Activated T-cell treated with anti-CD3 and anti-CD28 coated beads, Interleukin-2, amount 50 U/mL, for 72 hours (primary cell): ENCODE results near the gene FAM120A. TPM values are rescaled to one million over a fixed set of nuclear protein-coding genes. Genes with fewer than 3 reads are reported as not detected.

Source experiments
- ATAC-seq, 2 donors: fragments of 150-1000 bp; cut with Tn5 transposase; replicated peaks in 1 of 2; 2 replicates each; pipeline ENCODE4 v1.10.0; 2021; ENCODE audit warnings: moderate library complexity in 2 of 2, mild to moderate bottlenecking in 1 of 2
- DNase-seq, 2 donors: peaks; one replicate each; pipeline ENCODE4 v3.0.0; 2021 to 2022; ENCODE audit warnings: mixed read lengths in 1 of 2
- H3K27ac Mint-ChIP-seq: one replicate; pipeline ENCODE4 v1.8.0; 2022; ENCODE audit warnings: mild to moderate bottlenecking, moderate library complexity, mixed read lengths
- H3K27me3 Mint-ChIP-seq: one replicate; pipeline ENCODE4 v1.8.0; 2022; ENCODE audit warnings: low read depth, mixed read lengths
- H3K36me3 Mint-ChIP-seq, 2 donors: one replicate each; pipeline ENCODE4 v1.8.0; 2022; ENCODE audit warnings: mixed read lengths in 2 of 2, mild to moderate bottlenecking in 1 of 2; ENCODE audit not compliant: insufficient read depth in 2 of 2
- H3K4me1 Mint-ChIP-seq: one replicate; pipeline ENCODE4 v1.8.0; 2022; ENCODE audit warnings: low read depth, mixed read lengths
- H3K4me3 Mint-ChIP-seq, 2 donors: one replicate each; pipeline ENCODE4 v1.8.0; 2022; ENCODE audit warnings: mild to moderate bottlenecking in 2 of 2, mixed read lengths in 2 of 2, moderate library complexity in 2 of 2
- H3K9me3 Mint-ChIP-seq, 2 donors: one replicate each; pipeline ENCODE4 v1.8.0; 2022; ENCODE audit warnings: mixed read lengths in 2 of 2
- total RNA-seq, 2 donors: library from RNA; stranded (reverse); gene quantifications; one replicate each; pipeline ENCODE4 v1.2.3, GENCODE V29; 2022

FAM120A gene
- total RNA-seq, 2 donors from 2014 or later: 127 to 135 TPM

DNA sequence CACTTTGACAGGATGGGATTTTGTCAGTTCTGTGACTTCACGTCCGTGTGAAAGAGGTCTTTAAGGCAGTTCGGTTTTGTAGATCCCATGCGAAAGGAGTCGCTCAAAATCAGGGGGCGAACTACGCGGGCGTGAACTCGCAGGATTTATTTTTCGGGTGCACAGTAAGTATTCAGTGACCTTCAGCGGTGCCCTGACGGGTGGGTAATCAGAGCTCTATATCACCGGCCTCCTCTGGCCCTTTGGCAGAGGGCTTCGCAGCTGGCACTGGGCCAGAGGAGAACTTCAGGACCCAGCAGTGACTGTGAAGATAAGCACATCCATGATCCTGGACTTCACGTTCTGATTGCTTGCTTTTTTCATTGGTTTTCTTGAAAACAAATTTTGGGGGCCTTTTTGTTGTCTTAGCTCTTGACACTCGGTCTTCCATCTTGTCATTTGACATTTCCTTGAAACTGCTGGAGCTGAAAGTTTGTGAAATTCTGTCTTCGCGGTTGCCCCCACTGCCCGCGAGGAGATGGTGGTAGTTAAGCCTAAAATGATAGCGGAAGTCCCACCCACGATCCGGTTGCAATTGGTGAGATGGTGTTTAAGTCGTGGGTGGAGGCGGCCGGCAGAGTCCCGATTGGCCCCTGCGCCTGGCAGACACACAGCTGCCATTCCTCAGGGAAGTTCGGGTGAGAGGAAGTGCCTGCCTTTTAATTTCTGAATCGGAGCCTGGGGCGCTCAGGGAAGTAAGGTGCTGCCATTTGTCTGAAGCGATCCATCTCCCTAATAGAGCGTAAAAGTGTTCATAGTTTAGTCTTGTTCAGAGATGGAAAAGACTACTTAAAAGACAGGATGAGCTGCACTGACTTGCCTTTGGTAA lies 1.8 kb downstream of the FAM120A start, which contains the start of gene FAM120AOS:
FAM120AOS (minus strand) TSS at position 535 of the 868 bp plus-strand sequence. CDS start 872 bp downstream, outside the sequence.
- peak within 1 kb of the TSS; percentile 93 for H3K27ac Mint-ChIP-seq

DNA sequence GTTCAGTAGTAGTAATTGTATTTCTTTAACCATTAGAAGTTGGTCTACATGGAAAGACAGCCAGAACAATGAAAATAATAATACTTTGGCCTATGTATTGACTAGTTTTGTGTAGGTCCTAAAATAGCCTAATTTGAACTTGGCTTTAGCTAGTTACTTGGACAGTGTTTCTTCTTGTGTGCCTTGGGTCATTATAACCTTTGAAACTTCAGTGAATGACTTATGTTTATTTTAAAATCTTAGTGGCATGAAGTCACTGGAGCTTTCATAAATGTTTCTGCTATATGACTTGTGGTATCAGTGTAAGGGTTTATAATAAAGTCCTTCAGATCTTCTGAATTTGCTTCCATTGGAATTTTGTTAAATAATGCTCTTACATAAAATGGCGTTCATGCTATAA lies 4.5 kb downstream of the FAM120A start:
- H3K27ac Mint-ChIP-seq: peak overlapping the region; percentile 93
- DNase-seq (no peak), ATAC-seq (no peak)
- peak overlapping the region; percentile 45 to 86 for H3K4me3 Mint-ChIP-seq
- H3K4me1 Mint-ChIP-seq: peaks cover 73% of the 10 kb centered on the region
- H3K9me3 Mint-ChIP-seq: peaks cover 0 to 1% of the 10 kb centered on the region in 2 donors
- H3K27me3 Mint-ChIP-seq: no peaks in the 10 kb centered on the region
- H3K36me3 Mint-ChIP-seq: peaks cover 13 to 21% of the 10 kb centered on the region in 2 donors

More for the DNA sequence above, 1.8 kb downstream of the FAM120A start, which contains the start of gene FAM120AOS:
- Mint-ChIP-seq H3K36me3 (peaks cover 13 to 20% of the 10 kb centered on the region in 2 donors), H3K4me3 (peak within 1 kb of the TSS; percentile 93 to 94), H3K27me3 (no peaks in the 10 kb centered on the region), H3K4me1 (peaks cover 62% of the 10 kb centered on the region), H3K9me3 (no peaks in the 10 kb centered on the region)
- peak; percentile 67 to 71 for ATAC-seq
- peak; percentile 89 for DNase-seq

DNA sequence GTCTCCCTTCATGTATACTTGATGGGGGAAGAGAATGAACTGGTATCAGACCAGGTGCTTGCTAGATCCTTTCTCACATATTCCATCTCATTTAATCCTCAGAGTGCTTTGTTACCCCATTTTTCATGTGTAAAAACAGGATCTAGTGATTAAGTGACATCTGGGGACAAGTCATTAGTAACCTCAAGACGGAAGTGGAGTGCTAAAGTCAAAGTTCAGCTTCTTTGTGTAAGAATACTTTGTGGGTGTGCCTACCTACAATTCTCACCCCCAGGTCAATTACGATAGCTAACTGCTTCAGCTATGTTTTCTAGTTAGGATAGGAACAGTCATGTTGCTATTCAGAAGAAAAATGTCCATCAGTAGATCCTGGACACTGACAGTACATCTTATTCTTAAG lies 5.0 kb downstream of the FAM120A start:
- peaks cover 76% of the 10 kb centered on the region for H3K4me1 Mint-ChIP-seq
- peak overlapping the region; percentile 93 for H3K27ac Mint-ChIP-seq
- peaks cover 13 to 21% of the 10 kb centered on the region in 2 donors for H3K36me3 Mint-ChIP-seq
- peaks cover 0 to 1% of the 10 kb centered on the region in 2 donors for H3K9me3 Mint-ChIP-seq
- DNase-seq: no peak
- H3K4me3 Mint-ChIP-seq: peak overlapping the region; percentile 45 to 86
- no peaks in the 10 kb centered on the region for H3K27me3 Mint-ChIP-seq
- no peak for ATAC-seq

DNA sequence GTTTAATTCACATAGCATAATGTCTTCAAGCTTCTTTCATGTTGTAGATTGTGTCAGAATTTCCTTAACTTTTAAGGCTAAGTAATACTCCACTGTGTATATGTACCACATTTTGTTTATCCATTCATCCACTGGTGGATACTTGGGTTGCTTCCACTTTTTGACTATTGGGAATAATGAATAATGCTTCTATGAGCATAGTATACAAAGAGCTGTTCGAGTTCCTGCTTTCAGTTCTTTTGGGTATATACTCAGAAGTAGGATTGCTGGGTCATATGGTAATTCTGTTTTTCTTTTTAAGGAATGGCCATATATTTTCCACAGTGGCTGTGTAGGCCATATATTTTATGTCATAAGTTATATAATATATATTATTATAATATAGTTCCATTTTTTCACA lies 5.5 kb downstream of the FAM120A start:
- H3K9me3 Mint-ChIP-seq: peaks cover 0 to 1% of the 10 kb centered on the region in 2 donors
- DNase-seq (no peak), ATAC-seq (no peak)
- H3K27me3 Mint-ChIP-seq: no peaks in the 10 kb centered on the region
- peak overlapping the region; percentile 4 to 86 for H3K4me3 Mint-ChIP-seq
- peaks cover 13 to 21% of the 10 kb centered on the region in 2 donors for H3K36me3 Mint-ChIP-seq
- peaks cover 76% of the 10 kb centered on the region for H3K4me1 Mint-ChIP-seq
- H3K27ac Mint-ChIP-seq: peak overlapping the region; percentile 93

DNA sequence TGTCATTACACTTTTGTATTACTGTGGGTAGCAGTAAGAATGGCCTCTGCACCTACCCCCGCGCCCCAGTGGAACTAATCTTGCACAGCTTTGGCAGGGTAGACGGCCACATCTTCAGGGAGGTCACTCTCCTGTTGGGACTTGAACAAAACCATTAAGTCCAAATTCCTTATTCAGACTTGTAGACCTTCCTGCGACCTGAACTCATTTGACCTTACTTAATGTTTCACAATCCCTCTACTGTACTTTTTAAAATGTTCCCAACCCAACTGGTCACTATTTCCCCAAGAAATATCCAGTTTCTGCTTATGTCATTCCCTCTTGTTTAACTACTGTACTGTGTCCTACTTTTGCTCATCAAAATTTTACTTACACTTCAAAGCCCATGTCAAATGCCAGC lies 7.2 kb downstream of the FAM120A start:
- Mint-ChIP-seq H3K36me3 (peaks cover 7 to 18% of the 10 kb centered on the region in 2 donors), H3K4me1 (peaks cover 91% of the 10 kb centered on the region), H3K9me3 (peaks cover 0 to 3% of the 10 kb centered on the region in 2 donors), H3K27ac (peak overlapping the region; percentile 94), H3K27me3 (no peaks in the 10 kb centered on the region), H3K4me3 (peak overlapping the region in 1 of 2 donors; percentile 2)
- ATAC-seq: no peak
- DNase-seq: no peak

DNA sequence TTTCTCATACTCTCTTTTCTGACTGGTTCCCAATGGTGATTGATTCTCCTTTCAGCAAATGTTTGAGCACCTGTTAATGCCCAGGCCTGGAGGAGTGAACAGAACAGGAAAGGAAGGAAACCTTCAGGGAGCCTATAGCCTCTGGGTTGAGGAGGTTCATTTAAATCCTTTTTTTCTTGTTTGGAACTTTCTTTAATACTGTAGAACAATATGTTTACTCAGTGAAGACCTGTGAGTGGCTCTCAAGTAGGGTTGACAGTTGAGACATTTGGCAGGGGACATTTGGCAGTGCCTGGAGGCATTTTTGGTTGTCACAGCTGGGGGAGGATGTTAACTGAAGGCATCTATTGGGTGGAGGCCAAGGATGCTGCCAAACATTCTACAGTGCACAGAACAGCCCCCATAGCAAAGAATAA lies 8.0 kb downstream of the FAM120A start:
- peaks cover 0 to 3% of the 10 kb centered on the region in 2 donors for H3K9me3 Mint-ChIP-seq
- H3K4me1 Mint-ChIP-seq: peaks cover 91% of the 10 kb centered on the region
- no peak overlapping the region for H3K4me3 Mint-ChIP-seq
- no peaks in the 10 kb centered on the region for H3K27me3 Mint-ChIP-seq
- no peak for ATAC-seq
- peaks cover 6 to 15% of the 10 kb centered on the region in 2 donors for H3K36me3 Mint-ChIP-seq
- peak overlapping the region; percentile 29 for H3K27ac Mint-ChIP-seq
- DNase-seq: no peak

DNA sequence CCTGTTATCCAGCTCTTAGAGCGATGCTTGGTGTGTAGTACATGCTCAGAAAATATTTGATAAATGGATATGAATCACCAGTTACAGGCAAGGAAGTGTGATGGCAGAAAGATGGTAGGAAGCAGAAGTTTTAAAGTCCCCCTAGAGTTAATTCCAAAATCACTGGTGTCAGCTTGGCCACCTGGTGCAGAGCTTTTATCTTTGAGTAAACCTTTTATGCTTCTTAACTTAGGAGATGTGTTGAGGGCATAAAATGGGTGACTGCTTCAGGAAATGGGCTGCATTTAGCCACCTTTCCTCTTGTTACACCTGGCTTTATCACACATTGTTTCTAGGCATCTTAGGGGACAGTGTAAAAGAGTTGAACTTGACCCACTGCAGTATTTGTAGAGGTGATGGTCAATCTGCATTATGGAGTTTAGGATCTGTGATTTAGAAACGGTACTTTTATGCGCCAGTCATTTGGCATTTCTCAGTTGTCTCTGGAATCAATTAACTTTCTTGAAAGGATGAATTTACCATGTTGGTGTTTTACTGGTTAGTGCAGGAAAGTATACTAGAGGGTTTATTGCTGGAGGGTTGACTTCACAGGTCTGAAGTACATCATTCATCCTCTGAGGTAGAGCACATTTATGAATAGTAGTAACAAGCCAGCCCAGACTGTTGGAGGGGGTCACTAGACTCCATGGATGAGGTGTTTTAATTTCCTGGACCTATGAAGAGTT lies 9.4 kb downstream of the FAM120A start:
- H3K36me3 Mint-ChIP-seq: peaks cover 6 to 12% of the 10 kb centered on the region in 2 donors
- DNase-seq (no peak), ATAC-seq (no peak)
- peaks cover 0 to 3% of the 10 kb centered on the region in 2 donors for H3K9me3 Mint-ChIP-seq
- no peaks in the 10 kb centered on the region for H3K27me3 Mint-ChIP-seq
- H3K4me1 Mint-ChIP-seq: peaks cover 91% of the 10 kb centered on the region
- peak overlapping the region in 1 of 2 donors; percentile 58 for H3K4me3 Mint-ChIP-seq
- H3K27ac Mint-ChIP-seq: peak overlapping the region; percentile 80

DNA sequence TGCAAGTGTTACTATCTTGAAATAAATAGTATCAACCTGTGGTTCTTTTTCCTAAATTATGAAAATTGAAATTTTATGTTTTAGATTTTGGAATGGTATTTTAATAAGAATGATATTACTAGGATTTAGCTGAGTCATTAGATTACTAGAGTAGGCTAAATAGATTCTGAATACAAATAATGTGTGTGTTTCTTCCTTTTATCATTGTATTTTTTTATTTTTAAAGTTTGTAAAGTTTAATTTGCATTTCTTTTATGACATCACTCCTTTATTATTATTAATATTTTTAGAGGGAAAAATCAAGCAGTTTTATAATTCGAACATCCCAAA lies 9.9 kb downstream of the FAM120A start:
- no peak overlapping the region for H3K27ac Mint-ChIP-seq
- no peak for ATAC-seq
- peaks cover 0 to 3% of the 10 kb centered on the region in 2 donors for H3K9me3 Mint-ChIP-seq
- no peaks in the 10 kb centered on the region for H3K27me3 Mint-ChIP-seq
- H3K36me3 Mint-ChIP-seq: peaks cover 6 to 12% of the 10 kb centered on the region in 2 donors
- no peak for DNase-seq
- H3K4me1 Mint-ChIP-seq: peaks cover 91% of the 10 kb centered on the region
- H3K4me3 Mint-ChIP-seq: no peak overlapping the region

DNA sequence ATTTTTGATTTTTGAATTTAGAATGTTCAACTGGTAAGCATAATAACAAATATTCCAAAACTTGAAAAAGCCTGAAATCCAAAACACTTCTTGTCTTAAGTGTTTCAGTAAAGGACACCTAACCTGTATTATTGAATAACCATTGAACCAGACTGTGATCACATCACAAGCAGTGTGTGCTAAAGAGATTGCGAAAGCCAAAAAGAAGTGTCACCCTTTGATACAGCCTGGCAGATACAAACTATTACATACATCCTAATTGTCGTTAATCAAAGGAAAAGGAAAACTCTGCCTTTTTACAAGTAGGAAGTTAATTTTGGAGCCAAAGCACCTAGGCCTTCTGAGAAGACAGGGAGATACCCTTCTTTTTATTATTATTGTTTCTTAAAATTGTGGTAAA lies 10.3 kb downstream of the FAM120A start:
- H3K9me3 Mint-ChIP-seq: peaks cover 0 to 3% of the 10 kb centered on the region in 2 donors
- peaks cover 91% of the 10 kb centered on the region for H3K4me1 Mint-ChIP-seq
- ATAC-seq (no peak), DNase-seq (no peak)
- no peak overlapping the region for H3K4me3 Mint-ChIP-seq
- H3K27ac Mint-ChIP-seq: no peak overlapping the region
- H3K27me3 Mint-ChIP-seq: no peaks in the 10 kb centered on the region
- peaks cover 6 to 12% of the 10 kb centered on the region in 2 donors for H3K36me3 Mint-ChIP-seq

DNA sequence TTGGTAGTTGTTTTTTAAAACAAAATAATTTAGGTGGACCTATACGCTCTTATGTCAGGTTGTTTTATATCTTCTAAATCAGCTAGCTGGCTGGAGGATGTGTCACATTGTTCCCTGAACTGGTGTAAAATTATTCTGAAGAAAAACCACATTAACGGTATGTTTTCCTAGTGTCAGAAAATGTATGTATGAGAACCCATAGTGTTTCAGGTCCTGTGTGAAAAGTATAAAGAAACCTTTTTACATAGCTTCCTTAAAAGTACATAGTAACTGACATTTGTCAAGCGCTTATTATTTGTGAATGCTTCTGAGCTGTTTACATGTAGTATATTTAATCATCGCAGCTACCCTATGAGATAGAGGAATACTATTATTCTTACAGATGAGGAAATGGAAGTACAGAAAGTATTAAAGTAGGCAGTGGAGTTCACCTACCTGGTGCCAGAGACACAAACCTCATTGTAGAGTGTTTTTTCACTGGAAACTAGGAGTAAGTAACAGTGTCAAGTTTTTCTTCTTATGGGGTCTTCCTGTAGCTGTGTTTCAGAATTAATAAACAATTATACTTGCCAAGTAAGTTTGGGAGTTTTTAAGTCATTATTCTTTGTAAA lies 12.3 kb downstream of the FAM120A start:
- no peaks in the 10 kb centered on the region for H3K27me3 Mint-ChIP-seq
- H3K9me3 Mint-ChIP-seq: peaks cover 0 to 3% of the 10 kb centered on the region in 2 donors
- peaks cover 2 to 7% of the 10 kb centered on the region in 2 donors for H3K36me3 Mint-ChIP-seq
- no peak for DNase-seq
- H3K4me3 Mint-ChIP-seq: peak overlapping the region; percentile 74 to 95
- peak overlapping the region; percentile 100 for H3K27ac Mint-ChIP-seq
- peak; percentile 80 to 83 for ATAC-seq
- H3K4me1 Mint-ChIP-seq: peaks cover 91% of the 10 kb centered on the region

DNA sequence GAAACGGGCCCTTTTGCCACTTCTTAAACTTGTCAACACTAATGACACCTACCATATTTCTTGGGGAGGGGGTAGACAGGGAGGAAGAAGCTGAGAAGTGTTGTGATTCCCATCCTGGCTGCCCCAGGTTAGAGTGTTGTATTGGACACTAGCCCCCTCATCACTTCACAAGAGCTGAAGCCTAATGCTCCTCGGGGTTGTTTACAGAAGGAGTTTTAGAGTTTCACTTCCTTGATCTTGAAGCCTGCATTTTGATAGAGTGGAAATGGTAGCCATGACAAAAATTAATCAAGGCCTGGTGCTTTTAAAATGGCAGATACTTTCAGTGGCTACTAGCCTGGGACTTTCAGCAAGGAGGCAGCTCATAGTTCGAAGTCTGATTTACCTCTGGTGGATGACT lies 12.9 kb downstream of the FAM120A start:
- Mint-ChIP-seq H3K36me3 (peaks cover 2 to 6% of the 10 kb centered on the region in 2 donors), H3K27me3 (no peaks in the 10 kb centered on the region), H3K27ac (peak overlapping the region; percentile 100), H3K4me1 (peaks cover 91% of the 10 kb centered on the region), H3K4me3 (peak overlapping the region; percentile 74 to 95), H3K9me3 (peaks cover 0 to 1% of the 10 kb centered on the region in 2 donors)
- DNase-seq (no peak), ATAC-seq (no peak)

DNA sequence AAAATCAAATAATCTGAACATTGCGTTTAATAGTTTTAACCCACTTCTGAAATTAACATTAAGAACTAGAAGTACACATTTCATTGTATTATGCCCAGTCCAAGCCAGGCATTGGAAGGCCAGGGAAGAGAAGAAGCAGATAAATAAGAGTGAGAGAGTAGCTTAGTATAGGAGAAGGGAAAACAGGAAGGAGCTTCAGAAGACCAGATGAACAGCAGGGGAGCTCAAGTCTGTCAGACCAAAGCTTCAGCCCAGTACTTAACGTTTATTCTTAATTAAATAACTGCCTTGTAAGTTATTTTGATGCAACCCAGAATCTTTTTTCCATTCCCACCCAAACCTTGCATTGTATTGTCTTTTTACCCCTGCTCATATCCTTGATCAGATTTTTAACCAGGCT lies 13.4 kb downstream of the FAM120A start:
- no peak for DNase-seq
- ATAC-seq: no peak
- peak overlapping the region; percentile 74 to 95 for H3K4me3 Mint-ChIP-seq

More for the DNA sequence above, 13.4 kb downstream of the FAM120A start:
- no peaks in the 10 kb centered on the region for H3K27me3 Mint-ChIP-seq
- H3K4me1 Mint-ChIP-seq: peaks cover 91% of the 10 kb centered on the region
- H3K27ac Mint-ChIP-seq: peak overlapping the region; percentile 100
- peaks cover 2 to 6% of the 10 kb centered on the region in 2 donors for H3K36me3 Mint-ChIP-seq
- peaks cover 0 to 1% of the 10 kb centered on the region in 2 donors for H3K9me3 Mint-ChIP-seq
